Raji (cell line): ENCODE measurements around the gene ADSL.

Source experiments
- POLR2A ChIP-seq: IDR thresholded peaks from 2 replicates; pipeline ENCODE4 v1.6.1; 2011; ENCODE audit warnings: low read depth, low read length, control low read depth; ENCODE audit not compliant: insufficient read depth

Gene ADSL

GRCh38 chr22:40432157-40432556 lies 85.9 kb downstream of the ADSL start:
- no peak for TF ChIP-seq POLR2A

DNA sequence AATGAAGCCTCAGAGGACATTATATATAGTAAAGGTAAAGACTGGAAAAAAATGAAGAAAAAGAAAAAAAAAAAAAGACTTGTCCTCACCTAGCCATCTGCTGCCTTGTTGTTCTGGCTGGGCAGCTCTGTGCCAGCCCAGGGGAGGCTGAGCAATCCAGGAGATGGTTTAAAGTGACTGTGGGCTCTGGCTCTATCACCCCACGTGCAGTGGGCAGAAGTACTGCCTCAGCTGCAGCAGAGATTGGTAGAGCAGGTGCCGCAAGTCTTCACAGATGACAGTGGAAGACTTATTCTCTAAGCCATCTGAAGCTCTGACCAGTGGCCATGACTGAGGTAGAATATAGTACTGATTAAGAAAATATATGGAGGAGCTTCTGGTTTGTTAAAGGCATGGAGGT lies 86.3 kb downstream of the ADSL start:
- TF ChIP-seq POLR2A, result no peak

DNA sequence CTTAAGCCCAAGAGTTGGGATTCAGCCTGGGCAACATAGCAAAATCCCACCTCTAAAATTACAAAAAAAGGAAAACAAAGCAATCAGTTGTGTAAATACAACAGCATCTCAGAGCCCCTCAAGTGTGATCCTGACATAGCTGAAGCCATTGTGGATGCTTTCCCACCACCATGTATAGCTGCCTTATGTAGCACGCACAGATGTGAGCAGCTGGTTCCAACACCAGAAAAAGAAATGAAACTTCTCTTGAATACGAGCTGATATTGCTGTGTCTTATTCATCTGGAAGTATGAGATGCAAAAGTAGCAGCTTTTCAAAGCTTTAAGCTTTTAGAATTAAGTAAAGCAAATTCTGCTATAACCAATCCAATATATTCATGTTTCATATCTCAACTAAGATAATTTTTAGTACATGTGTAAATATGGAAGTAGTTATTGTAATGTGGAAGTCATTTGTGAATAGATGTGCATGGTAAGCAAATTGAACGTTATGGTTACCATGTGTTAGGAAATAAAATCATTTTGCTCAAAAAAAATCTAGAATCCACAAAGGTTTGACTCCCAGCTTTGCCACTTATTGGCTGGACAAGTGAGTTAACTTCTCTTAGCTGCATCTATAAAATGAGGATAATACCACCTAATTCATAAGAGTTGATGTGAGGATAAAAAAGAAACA lies 87.3 kb downstream of the ADSL start:
- no peak for TF ChIP-seq POLR2A

DNA sequence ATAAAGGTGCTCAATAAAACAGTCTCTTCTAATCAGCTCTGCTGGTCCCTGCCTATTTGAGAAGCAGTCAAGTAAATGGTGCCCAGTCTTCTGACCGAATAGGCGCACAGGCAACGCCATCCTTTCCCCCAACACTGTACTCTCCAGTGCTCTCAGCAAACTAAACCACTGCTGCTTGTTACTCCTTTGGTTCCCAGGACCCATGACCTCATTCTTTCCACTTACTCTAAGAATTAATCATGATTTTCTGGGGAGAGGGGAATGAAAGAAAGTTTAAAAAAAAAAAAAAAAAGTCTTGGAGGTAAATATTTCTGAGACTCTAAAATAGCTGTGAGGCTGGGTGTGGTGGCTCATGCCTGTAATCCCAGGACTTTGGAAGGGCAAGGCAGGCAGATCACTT lies 87.8 kb downstream of the ADSL start:
- no peak for TF ChIP-seq POLR2A

DNA sequence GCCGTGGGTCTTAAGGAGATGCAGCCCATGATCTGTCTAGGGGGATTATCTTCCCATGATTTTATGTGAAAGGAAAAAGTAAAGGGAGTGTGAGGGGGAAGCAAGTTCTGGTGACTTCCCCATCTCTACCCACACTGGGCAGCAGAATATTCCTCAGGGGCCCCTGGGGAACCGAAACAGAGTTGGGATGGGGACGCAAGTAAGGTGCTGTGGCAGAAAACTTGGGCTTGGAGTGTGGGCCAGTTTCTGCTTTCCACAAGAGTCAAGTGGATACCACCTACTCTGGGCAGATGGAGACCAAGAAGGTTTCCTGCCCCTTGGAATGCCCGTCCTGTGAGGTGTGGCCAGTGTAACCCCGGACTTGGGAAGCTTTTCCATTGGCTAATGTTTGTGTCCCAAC lies 88.4 kb downstream of the ADSL start:
- TF ChIP-seq POLR2A, result no peak

GRCh38 chr22:40436505-40437431 lies 90.5 kb downstream of the ADSL start:
- no peak for TF ChIP-seq POLR2A
